Astrocyte (in vitro differentiated cells and primary cell): ENCODE measurements around the gene NDUFV3.
"Not testable (repeated sequence)": the region's sequence is repeated elsewhere in the genome, so short reads cannot be mapped to it uniquely, and the experiment has no call there.

ENCODE experiments used
- EZH2 ChIP-seq: IDR thresholded peaks from 2 replicates; pipeline ENCODE4 v1.6.1; 2012; ENCODE audit warnings: mild to moderate bottlenecking, low read length, inconsistent platforms; ENCODE audit not compliant: insufficient read depth
- TF ChIP-seq, protein P1 (sequence below): IDR thresholded peaks from 2 replicates; pipeline ENCODE4 v1.5.1; 2011; ENCODE audit warnings: low read depth, mild to moderate bottlenecking, inconsistent platforms, low read length, moderate library complexity; ENCODE audit not compliant: insufficient read depth

DNA sequence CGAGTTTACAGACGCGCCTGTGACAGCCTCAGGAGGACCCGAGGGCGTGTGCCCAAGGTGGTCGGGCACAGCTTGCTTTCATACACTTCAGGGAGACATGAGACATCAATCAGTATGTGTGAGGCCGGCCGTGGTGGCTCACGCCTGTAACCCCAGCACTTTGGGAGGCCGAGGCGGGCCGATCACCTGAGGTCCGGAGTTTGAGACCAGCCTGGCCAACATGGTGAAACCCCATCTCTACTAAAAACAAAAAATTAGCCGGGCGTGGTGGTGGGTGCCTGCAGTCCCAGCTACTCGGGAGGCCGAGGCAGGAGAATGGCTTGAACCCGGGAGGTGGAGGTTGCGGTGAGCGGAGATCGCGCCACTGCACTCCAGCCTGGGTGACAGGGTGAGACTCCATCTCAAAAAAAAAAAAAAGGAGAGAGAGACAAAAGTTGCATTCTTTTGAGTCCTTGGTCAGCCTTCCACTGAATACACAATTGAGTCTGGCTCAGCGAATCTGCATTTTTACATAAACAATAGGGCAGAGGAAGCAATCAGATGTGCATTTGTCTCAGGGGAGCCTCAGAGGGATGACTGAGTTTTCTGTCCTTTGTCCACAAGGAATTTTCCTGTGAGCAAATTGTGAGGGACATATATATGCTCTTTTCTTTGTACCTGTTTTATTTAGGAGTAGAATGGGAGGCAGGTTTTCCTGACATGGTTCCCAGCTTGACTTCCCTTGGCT lies 34.5 kb downstream of the NDUFV3 start:
- TF ChIP-seq, protein P1, sequence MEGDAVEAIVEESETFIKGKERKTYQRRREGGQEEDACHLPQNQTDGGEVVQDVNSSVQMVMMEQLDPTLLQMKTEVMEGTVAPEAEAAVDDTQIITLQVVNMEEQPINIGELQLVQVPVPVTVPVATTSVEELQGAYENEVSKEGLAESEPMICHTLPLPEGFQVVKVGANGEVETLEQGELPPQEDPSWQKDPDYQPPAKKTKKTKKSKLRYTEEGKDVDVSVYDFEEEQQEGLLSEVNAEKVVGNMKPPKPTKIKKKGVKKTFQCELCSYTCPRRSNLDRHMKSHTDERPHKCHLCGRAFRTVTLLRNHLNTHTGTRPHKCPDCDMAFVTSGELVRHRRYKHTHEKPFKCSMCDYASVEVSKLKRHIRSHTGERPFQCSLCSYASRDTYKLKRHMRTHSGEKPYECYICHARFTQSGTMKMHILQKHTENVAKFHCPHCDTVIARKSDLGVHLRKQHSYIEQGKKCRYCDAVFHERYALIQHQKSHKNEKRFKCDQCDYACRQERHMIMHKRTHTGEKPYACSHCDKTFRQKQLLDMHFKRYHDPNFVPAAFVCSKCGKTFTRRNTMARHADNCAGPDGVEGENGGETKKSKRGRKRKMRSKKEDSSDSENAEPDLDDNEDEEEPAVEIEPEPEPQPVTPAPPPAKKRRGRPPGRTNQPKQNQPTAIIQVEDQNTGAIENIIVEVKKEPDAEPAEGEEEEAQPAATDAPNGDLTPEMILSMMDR: not testable (repeated sequence)
- not testable (repeated sequence) for TF ChIP-seq EZH2
